Mucosa of rectum (tissue), 2 donors: Measurements from ENCODE around the gene CDH13.

ENCODE experiments used
- H3K27ac ChIP-seq, 2 donors: one replicate each; pipeline ENCODE4 v1.7.0; 2013; ENCODE audit warnings: inconsistent platforms in 2 of 2, low read depth in 2 of 2, low read length in 2 of 2
- H3K27me3 ChIP-seq, 2 donors: one replicate each; pipeline ENCODE4 v1.7.0; 2013; ENCODE audit warnings: low read length in 2 of 2; ENCODE audit not compliant: control insufficient read depth in 2 of 2, insufficient read depth in 2 of 2
- H3K36me3 ChIP-seq, 2 donors: one replicate each; pipeline ENCODE4 v1.7.0; 2013; ENCODE audit warnings: low read length in 2 of 2; ENCODE audit not compliant: control insufficient read depth in 2 of 2, insufficient read depth in 2 of 2
- H3K4me1 ChIP-seq, 2 donors: one replicate each; pipeline ENCODE4 v1.7.0; 2013; ENCODE audit warnings: low read length in 2 of 2, mild to moderate bottlenecking in 1 of 2; ENCODE audit not compliant: control insufficient read depth in 2 of 2, insufficient read depth in 2 of 2
- H3K4me3 ChIP-seq, 2 donors: one replicate each; pipeline ENCODE4 v1.7.0; 2013; ENCODE audit warnings: low read length in 2 of 2
- H3K9ac ChIP-seq, 2 donors: one replicate each; pipeline ENCODE4 v1.7.0; 2013; ENCODE audit warnings: low read length in 2 of 2, low read depth in 1 of 2, mild to moderate bottlenecking in 1 of 2
- H3K9me3 ChIP-seq, 2 donors: one replicate each; pipeline ENCODE4 v1.7.0; 2013; ENCODE audit warnings: low read length in 2 of 2; ENCODE audit not compliant: control insufficient read depth in 2 of 2
- donor health status: healthy.
- donor health status: Normal muscosa, but diverticular disease.

The CDH13 gene

DNA sequence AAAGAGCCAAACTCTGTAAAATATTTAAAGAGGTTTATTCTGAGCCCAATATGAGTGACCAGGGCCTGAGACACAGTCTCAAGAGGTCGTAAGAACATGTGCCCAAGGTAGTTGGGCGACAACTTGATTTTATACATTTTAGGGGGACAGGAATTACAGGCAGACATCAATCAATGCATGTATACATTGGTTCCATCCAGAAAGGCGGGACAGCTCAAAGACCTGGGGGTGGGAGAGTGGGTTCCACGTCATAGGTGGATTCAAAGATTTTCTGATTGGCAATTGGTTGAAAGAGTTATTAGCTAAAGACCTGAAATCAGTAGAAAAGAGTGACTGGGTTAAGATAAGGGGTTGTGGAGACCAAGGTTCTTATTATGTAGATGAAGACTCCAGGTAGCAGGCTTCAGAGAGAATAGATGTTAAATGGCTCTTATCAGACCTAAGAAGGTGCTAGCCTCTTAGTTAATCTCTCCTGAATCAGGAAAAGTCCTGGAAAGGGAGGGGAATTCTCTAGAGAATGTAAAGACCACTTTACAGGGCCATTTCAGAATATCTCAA is 1213.4 kb downstream of the CDH13 start:
- Histone ChIP-seq H3K36me3 (no peaks in the 10 kb centered on the region), H3K4me3 (no peak overlapping the region), H3K27me3 (peaks cover 0 to 3% of the 10 kb centered on the region in 2 donors), H3K9ac (no peak overlapping the region), H3K4me1 (no peaks in the 10 kb centered on the region), H3K27ac (no peak overlapping the region), H3K9me3 (no peaks in the 10 kb centered on the region)

DNA sequence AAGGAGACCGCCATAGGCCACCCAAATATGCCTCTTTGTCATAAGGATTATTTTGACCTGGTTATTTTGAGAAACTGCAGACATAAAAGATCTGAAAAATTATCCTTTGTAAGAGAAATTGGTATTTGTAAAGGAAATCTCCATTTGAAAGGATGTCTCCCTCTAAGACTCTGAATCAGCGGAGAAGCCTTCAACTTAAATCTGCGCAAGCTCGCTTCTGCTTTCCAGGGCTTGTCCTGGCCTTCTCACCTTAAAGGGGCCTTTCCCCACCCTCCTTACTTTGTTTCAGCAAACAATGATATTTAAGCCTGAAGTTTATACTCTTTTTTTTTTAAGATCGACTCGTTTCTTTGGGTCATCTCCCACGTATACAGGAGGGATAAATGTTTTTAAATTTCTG is 1215.5 kb downstream of the CDH13 start:
- Histone ChIP-seq H3K36me3 (no peaks in the 10 kb centered on the region), H3K9me3 (no peaks in the 10 kb centered on the region), H3K27ac (no peak overlapping the region), H3K4me3 (no peak overlapping the region), H3K4me1 (no peaks in the 10 kb centered on the region), H3K27me3 (peaks cover 0 to 3% of the 10 kb centered on the region in 2 donors), H3K9ac (no peak overlapping the region)

- H3K9me3 ChIP-seq: no peaks in the 10 kb centered on the region
- H3K9ac ChIP-seq: no peak overlapping the region
- H3K4me1 ChIP-seq: no peaks in the 10 kb centered on the region
- H3K4me3 ChIP-seq: no peak overlapping the region
- no peaks in the 10 kb centered on the region for H3K36me3 ChIP-seq
- H3K27ac ChIP-seq: no peak overlapping the region
- no peaks in the 10 kb centered on the region for H3K27me3 ChIP-seq
Observed at GRCh38 chr16:83842756-83843507, 1216.2 kb downstream of the CDH13 start.

DNA sequence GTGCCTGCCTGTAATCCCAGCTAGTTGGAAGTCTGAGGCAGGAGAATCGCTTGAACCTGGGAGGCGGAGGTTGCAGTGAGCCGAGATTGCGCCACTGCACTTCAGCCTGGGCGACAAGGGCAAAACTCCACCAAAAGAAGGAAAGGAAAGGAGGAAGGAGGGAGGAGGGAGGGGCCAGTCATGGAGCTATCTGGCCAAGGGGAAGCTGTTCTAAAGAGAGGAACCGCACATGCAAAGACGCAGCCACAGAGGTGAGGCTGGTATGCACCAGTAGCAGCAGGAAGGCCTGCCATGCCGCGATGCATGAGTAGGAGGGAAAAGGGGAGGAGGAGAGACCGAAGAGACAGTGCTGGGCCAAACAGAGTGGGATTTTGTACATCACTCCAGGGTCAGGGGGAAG is 1216.9 kb downstream of the CDH13 start:
- H3K27me3 ChIP-seq: no peaks in the 10 kb centered on the region
- H3K4me3 ChIP-seq: no peak overlapping the region
- no peak overlapping the region for H3K27ac ChIP-seq
- no peak overlapping the region for H3K9ac ChIP-seq
- H3K4me1 ChIP-seq: no peaks in the 10 kb centered on the region
- no peaks in the 10 kb centered on the region for H3K36me3 ChIP-seq
- no peaks in the 10 kb centered on the region for H3K9me3 ChIP-seq

DNA sequence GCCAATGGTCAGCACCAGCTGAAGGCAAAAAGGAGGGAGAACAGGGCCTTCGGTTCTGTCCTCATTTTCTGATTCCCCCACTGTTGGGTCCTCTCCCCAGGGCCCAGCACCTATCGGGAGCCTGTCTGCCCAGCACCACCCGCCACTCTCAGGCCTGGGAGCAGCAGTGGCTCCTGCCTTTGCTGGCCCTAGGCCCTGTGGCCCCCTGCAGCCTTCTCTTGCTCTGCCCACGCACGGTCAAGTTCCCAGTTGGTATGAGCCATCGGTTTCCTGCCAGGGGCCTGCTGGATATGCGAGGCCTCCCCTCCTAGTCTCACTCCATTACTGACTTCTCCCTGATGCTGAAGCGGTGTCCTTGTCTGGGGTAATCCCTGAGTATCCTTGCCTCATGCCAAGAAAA is 1218.5 kb downstream of the CDH13 start:
- no peaks in the 10 kb centered on the region for H3K27me3 ChIP-seq
- H3K4me1 ChIP-seq: no peaks in the 10 kb centered on the region
- no peak overlapping the region for H3K9ac ChIP-seq
- no peaks in the 10 kb centered on the region for H3K9me3 ChIP-seq
- no peaks in the 10 kb centered on the region for H3K36me3 ChIP-seq
- no peak overlapping the region for H3K27ac ChIP-seq
- H3K4me3 ChIP-seq: no peak overlapping the region

DNA sequence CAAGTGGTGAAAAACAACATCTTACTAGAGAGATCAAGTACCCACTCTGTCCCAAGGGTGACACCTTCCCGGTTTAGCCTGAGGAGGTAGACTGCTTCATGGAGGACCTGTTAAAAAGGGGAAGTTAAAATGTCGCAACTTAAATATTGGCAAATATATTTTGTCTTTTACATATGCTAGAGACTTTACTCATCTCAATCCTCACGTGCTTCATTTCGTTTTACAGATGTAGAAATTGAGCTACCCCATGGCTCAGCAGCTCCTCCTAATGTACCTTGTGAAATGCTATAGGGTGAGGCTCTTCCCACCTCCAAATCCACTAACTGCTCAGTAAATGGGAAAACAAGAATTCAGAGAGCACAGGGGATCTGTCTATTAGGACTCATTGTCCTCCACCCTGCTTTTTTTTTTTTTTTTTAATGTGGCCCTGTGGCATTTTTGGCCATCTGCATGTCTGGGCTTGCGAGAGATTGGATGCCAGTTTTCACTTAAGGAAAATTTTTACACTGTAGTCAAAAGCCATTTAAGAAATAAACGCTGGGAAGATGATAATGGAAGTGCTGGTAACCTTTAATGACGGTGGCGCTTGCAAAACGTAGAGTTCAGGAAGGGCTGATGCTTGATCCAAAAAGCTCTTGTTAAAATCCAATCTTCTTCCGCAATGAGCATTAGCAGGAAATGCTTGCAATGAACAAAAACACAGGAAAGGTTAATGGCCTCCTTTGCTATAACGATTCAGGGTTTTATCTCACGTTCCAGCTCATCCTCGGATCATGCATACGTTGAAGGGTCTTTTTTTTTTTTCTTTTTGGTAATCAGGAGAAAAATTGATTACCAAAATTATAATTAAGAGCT is 1220.8 kb downstream of the CDH13 start:
- Histone ChIP-seq H3K9ac (no peak overlapping the region), H3K27ac (no peak overlapping the region), H3K4me1 (no peaks in the 10 kb centered on the region), H3K36me3 (no peaks in the 10 kb centered on the region), H3K4me3 (no peak overlapping the region), H3K9me3 (no peaks in the 10 kb centered on the region), H3K27me3 (no peaks in the 10 kb centered on the region)

DNA sequence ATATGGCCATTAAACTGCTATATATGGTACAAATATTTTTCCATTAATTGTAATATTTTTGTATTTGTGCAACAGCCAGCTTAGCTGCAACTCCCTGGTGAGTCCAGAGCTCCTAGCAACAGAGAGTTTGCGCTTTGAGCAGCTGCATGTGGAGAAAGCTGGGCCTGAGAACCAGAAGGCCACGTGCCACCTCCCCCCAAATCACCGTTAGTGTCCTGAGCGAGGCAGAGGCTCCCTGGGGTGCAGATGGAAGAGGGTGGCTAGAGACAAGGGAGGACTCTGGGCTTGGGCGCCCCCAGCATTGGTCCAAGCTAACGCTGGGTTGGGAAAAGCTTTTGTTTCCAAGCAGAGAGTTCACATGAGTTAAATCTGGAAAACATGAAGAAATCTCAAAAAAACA is 1222.7 kb downstream of the CDH13 start:
- no peak overlapping the region for H3K9ac ChIP-seq
- H3K4me3 ChIP-seq: no peak overlapping the region
- no peaks in the 10 kb centered on the region for H3K36me3 ChIP-seq
- H3K4me1 ChIP-seq: no peaks in the 10 kb centered on the region
- no peaks in the 10 kb centered on the region for H3K9me3 ChIP-seq
- H3K27ac ChIP-seq: no peak overlapping the region
- no peaks in the 10 kb centered on the region for H3K27me3 ChIP-seq
